IPS-18c (cell line): ENCODE results near the gene TTLL7.

Source experiments
- H3K4me3 ChIP-seq: 2 replicates; pipeline ENCODE4 v1.7.0; 2013; ENCODE audit warnings: low read depth, mild to moderate bottlenecking, low read length, moderate library complexity; ENCODE audit not compliant: insufficient read depth
- H3K9me3 ChIP-seq: one replicate; pipeline ENCODE4 v1.6.1; 2013; ENCODE audit warnings: mild to moderate bottlenecking, low read length, moderate library complexity; ENCODE audit not compliant: control insufficient read depth, insufficient read depth

Gene TTLL7

DNA sequence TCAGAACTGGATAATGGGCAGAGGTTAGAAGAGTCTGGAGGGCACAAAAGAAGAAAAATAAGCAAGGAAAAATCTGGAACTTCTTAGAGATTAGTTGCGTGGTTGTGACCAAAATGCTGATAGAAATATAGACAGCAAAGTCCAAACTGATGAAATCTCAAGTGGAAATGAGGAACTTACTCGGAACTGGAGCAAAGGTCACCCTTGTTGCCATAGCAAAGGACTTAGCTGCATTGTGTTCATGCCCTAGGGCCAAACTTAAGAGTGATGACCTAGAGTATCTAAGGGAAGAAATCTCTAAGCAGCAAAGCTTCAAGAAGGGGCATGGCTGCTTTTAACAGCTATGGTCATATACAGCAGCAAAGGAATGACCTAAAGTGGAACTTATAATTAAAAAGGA lies 180.0 kb downstream of the TTLL7 start:
- peaks cover 3% of the 10 kb centered on the region for H3K9me3 ChIP-seq
- H3K4me3 ChIP-seq, result no peak overlapping the region

DNA sequence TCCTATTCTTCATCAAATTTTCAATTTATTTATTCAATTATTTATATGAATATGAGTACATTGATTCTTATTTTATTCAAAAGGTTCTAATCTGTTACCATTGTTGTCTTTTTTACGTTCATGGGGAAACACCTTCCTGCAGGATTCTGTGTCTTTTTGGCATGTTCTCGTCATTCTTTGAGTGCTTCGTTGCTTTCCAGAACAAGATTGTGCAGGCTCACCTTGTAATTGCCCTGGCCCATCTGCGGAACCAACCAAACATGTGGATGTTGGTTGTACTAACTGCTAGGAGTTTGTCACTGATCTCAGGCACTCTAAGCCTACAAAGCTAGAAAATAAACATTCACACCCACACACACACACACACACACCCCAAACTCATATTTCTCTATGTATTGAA lies 182.1 kb downstream of the TTLL7 start:
- H3K4me3 ChIP-seq, result no peak overlapping the region
- H3K9me3 ChIP-seq, result peaks cover 3% of the 10 kb centered on the region

GRCh38 chr1:83815330-83815729 lies 183.6 kb downstream of the TTLL7 start:
- H3K9me3 ChIP-seq, result peaks cover 3% of the 10 kb centered on the region
- no peak overlapping the region for H3K4me3 ChIP-seq
